Astrocyte of the spinal cord (primary cell): ENCODE measurements around the gene CAPN14.

ENCODE experiments used
- DNase-seq: peaks from one replicate; pipeline ENCODE4 v3.0.0; 2011; ENCODE audit warnings: low read depth, low spot score
- H3K4me3 ChIP-seq: 2 replicates; pipeline ENCODE4 v1.5.1; 2011; ENCODE audit warnings: low read depth, mild to moderate bottlenecking, low read length, moderate library complexity
- in situ Hi-C: cut with HindIII; loops from 2 replicates; pipeline ENCODE4 v1.10.0; 2017; ENCODE audit warnings: low sequenced_read_pairs
- TF ChIP-seq, protein P1 (sequence below): IDR thresholded peaks from 2 replicates; pipeline ENCODE4 v1.5.1; 2012; ENCODE audit warnings: low read depth, mild to moderate bottlenecking, low read length, inconsistent platforms

The CAPN14 gene

DNA sequence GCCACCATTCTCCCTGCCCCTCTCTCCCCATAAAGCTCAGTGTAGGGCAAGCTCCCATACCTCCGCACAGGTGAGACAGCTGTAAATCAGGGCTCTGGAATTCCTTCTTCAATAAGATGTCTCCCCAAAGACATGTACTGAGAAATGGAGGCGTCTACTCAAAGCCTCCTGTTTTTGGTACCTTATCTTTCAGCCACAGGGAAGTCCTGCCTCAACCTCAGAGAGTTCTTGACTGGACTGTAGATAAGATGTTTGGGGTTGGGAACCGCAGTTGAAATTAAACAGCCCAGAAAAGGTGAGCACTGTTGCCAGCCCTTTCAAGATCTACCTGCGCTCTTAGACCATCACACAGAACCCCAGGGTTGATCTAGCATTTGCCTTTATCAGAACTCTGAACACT, 77.6 kb downstream of the CAPN14 start:
- no peak overlapping the region for H3K4me3 ChIP-seq
- in situ Hi-C loops, result no loop called here
- TF ChIP-seq, protein P1, sequence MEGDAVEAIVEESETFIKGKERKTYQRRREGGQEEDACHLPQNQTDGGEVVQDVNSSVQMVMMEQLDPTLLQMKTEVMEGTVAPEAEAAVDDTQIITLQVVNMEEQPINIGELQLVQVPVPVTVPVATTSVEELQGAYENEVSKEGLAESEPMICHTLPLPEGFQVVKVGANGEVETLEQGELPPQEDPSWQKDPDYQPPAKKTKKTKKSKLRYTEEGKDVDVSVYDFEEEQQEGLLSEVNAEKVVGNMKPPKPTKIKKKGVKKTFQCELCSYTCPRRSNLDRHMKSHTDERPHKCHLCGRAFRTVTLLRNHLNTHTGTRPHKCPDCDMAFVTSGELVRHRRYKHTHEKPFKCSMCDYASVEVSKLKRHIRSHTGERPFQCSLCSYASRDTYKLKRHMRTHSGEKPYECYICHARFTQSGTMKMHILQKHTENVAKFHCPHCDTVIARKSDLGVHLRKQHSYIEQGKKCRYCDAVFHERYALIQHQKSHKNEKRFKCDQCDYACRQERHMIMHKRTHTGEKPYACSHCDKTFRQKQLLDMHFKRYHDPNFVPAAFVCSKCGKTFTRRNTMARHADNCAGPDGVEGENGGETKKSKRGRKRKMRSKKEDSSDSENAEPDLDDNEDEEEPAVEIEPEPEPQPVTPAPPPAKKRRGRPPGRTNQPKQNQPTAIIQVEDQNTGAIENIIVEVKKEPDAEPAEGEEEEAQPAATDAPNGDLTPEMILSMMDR, result no peak
- DNase-seq, result no peak

DNA sequence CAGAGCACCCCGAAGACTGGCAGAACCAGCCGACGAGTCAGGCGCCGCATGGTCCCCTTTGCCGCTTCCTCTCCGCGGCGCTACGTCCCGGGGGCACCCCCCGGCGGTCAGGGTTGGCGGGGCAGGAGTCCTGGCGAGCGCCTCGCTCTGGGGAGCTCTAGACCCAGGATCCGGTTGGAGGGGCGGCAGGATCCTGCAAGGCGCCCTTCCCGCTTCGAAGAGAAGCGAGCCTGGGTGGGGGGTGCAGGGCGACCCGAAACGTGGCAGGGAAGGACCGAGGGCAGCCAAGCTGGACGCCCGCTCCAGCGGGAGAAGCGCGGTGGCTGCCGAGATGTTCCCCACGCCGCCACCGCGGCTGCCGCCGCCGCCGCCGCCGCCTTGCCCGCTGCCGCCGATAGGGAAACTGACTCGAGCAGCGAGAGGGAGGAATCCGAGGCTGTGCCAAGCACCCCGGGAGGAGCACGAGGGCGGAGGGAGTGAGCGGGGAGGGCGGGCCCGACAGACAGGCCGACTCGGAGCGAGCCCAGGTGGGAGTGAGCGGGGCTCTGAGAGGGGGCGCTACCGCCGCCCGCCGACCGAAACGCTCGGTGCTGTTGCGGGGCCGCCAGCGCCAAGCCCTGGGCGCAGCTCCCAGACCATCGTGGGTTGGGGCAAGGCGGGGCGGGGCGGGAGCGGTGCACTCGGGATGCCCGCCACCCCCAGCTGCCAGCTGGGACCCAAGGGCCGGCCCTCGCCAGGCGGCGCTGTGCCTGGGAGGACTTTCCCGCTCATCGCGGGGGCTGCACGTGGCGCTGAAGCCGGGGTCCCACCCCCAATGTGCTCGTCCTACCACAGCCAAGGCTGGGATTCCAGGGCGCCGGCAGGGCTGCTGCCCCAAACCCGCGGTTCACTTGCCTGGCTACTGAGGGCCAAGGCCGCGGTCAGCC, 79.0 kb downstream of the CAPN14 start, which contains the start of gene GALNT14:
Gene GALNT14, minus strand, starts transcription at position 404 of the 926 bp plus-strand sequence. Its CDS starts 354 bp downstream, at position 50.
- TF ChIP-seq, protein P1, result peak; percentile 36
- peak; percentile 9 for DNase-seq

DNA sequence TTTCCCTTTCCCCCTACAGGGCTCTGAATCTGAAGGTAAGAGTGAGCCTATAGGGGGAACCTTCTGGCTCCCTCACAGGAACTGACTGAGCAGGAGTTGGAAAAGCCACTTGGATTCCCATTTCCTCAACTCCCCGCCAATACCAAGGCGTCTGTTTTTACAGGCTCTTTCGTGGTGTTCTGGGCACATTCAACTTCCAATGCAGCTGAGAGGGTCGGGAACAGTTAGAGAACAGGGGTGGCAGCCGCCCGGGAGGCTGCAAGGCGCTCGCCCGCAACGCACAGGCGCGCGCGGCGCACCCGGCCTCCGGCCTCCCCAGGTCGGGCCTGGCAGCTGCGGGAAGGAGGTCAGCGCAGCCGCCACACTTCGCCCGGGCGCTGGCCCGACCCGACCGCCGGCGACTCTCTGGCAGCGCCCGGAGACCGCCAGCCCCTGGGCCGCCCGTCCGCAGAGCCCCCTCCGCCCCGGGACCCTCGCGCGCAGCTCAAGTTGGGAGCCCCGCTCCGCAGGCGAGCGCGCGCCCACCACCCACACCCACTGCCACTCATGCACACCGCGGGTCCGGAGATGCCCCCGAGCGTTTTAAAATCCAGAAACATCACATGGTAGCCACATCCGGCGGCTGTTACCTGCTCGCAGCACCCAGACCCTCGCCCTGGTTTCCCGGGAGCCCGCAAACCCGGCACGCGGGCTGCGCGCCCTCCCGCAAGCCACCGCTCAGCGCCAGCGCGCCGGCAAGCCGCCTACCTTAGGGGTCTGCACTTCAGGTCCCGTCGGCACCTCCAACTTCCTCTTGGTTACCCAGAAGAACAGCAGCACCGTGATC, 79.9 kb downstream of the CAPN14 start:
- DNase-seq, result peak; percentile 0
- TF ChIP-seq, protein P1, result no peak
- H3K4me3 ChIP-seq, result peak overlapping the region; percentile 29
- in situ Hi-C loops, result no loop called here

More for the DNA sequence above, 79.0 kb downstream of the CAPN14 start, which contains the start of gene GALNT14:
- in situ Hi-C loops, result no loop called here
- H3K4me3 ChIP-seq, result peak within 1 kb of the TSS; percentile 29

DNA sequence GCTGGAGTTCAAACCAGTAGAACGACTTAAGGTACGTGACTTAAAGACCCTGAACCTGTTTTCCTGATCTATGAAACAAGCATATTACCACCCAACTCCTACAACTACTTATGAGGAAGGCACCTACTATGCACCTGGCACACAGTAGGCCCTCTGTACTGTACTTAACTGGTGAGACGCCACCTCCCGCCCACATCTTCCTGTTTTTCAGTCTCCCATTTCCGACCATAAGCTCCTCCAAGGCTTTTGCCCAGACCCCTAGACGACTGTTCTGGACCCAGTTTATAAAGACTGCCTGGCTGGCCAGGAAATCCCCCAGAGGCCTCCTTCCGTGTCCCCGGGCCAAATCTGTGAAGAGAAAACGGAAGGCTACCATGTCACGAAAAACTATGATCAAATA, 80.6 kb downstream of the CAPN14 start:
- TF ChIP-seq, protein P1, result no peak
- in situ Hi-C loops, result no loop called here
- H3K4me3 ChIP-seq, result no peak overlapping the region
- no peak for DNase-seq

DNA sequence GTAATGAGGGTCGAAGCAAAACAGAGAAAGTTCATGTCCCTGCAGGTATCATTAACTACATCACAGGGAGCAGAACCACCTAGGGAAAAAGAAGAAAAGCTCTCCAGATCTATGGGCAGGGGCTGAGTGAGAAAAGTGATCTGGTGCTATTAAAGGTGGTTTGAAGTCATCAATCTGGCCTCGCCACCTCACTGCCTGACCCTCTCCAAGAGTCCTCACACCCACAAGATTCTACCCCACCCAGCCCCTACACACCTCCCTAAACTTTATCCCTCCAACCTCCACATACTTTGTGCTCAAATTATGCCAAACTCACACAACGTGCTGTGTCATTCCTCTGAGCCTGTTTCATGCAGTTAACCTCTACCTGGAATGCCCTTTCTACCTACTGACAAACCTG, 81.3 kb downstream of the CAPN14 start:
- no peak overlapping the region for H3K4me3 ChIP-seq
- DNase-seq, result no peak
- TF ChIP-seq, protein P1, result no peak
- in situ Hi-C loops, result no loop called here

DNA sequence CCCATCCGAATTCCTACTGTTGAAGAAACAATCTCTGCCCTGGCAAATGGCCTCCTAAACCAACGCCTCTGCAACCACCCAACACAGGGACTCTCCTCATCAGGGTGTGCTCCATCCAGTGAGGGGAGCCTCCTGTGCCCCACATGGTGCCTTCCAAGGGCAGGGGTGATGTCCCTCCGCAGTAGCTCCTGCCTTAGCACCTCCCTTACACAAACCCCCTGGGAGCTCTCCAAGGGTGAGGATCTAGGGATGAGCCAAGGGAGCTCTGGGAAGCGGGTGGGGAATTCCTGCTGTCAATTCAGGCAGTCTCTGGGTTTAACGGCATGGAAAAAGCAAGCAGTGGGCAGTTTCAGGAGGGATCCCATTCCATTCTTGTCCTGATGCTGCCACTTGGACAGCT, 82.8 kb downstream of the CAPN14 start:
- in situ Hi-C loops, result no loop called here
- no peak for DNase-seq
- TF ChIP-seq, protein P1, result no peak

More for the DNA sequence above, 82.8 kb downstream of the CAPN14 start:
- H3K4me3 ChIP-seq, result no peak overlapping the region
